SHP77 (cell line): ENCODE data around the gene MEOX1.

Experiments used
- DNase-seq, 2 experiments: peaks; one replicate each; lab custom pipeline; 2025; lab: John Stamatoyannopoulos, UW

Gene MEOX1

GRCh38 chr17:43655693-43656255 is 5.9 kb downstream of the MEOX1 start:
- DNase-seq = no peak

- no peak for DNase-seq
Observed at GRCh38 chr17:43652124-43652480, 9.6 kb downstream of the MEOX1 start.

DNA sequence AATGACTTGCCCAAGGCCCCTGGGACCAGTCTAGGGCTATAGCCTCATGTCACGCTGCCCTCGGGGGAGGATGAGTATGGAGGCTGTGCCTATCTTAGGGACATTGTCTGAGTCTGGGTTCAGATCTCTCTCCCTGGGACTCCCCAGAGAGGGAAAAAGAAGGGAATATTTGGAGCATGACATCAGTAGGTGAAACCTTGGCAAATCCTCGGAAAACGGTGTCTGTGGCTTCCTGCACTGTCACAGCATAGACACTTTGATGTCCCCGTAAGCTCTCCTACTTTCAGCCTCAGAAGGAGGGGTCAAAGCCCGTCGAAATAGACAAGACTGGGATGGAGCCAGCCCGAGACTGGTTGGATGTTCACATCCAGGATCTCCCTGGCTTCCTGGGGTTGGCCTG is 11.3 kb downstream of the MEOX1 start:
- DNase-seq = no peak

GRCh38 chr17:43648916-43649315 is 12.8 kb downstream of the MEOX1 start:
- no peak for DNase-seq

GRCh38 chr17:43645765-43646481 is 15.8 kb downstream of the MEOX1 start:
- no peak for DNase-seq

DNA sequence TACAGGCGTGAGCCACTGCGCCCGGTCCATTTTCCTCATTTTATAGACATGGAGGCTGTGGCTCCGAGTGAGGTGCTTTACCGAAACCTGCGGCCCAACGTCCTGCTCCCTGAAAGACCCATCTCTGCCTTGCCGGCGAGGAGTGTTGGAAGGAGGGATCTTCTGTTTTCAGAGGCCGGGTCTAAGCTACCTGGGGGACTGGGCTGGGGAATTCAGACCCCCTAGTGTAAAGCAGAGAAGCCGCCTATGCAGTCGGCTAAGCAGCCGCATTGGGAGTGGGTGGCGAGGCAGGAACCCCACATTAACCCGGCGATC is 16.3 kb downstream of the MEOX1 start:
- no peak for DNase-seq

DNA sequence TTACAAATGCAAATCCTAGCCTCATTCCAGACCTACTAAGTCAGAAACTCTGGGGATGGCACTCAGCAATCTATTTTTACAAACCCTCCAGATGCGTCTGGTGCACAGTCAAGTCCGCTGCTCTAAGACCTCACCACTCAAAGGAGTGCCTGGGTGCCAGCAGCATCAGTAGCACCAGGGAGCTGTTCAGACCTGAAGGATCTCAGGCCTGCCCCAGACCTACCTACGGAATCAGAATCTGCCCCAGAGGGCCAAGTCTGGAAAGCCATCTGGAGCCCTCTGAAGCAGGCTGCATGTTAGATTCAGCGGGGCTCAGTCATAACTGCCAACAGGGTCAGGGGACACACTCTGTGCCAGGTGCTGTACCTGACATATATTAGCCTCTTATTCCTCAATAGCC is 17.6 kb downstream of the MEOX1 start:
- DNase-seq = no peak

GRCh38 chr17:43641416-43641815 is 20.3 kb downstream of the MEOX1 start:
- DNase-seq = no peak

DNA sequence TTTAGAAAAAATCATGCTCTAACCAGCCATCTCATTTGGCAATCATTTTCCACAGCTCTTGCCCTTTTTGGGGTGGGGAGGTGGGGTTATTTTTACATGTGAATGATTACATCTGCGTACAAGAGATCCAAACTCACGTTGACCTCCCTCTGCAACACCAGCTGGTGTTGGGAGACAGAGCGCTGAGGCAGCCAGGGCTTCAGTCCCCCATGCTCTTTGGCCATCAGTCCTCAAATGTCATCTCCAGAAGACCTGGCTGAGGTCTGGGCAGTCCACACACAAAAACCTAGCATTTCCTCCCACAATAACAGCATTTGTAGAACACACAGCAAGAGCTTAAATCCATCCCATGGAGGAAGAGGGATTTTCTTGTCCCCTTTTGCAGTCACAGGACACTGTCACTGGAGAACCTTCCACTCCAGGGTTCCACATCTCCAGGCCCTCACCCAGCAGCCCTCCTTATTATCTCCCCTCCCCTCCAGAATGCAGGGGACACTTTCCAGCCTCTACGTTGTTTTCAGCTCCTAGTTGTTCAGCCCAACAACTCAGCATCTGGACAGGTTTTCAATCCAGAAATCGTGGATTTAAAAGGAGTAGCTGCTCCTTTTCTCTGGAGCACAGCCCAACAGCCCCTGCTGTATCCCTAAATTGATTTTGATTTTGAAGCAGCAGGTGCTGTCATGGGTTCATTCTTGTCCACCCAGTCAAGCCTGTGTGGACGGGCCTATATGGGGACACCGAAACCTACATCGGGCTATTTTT is 21.1 kb downstream of the MEOX1 start:
- no peak for DNase-seq

- DNase-seq = no peak
Observed at GRCh38 chr17:43637563-43638323, 24.0 kb downstream of the MEOX1 start.

DNA sequence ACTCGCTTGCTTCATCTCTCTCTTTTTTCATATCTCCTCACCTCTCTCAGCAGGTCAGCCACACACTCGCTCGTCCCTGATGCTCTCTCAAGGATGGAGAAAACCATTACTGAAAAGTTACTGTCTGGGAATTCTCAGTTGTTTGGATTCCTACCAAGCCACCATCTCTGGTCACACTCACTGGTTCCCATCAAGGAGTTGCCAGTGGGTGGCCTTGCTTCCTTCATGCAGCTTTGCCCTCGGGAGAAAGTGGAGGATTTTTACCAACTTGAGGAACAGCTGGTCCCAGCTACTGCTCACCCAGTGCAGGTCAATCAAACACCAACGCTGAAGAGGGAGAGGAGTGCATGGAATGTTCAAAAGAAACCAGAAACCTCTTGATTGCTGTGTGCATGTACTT is 25.3 kb downstream of the MEOX1 start:
- DNase-seq = no peak

DNA sequence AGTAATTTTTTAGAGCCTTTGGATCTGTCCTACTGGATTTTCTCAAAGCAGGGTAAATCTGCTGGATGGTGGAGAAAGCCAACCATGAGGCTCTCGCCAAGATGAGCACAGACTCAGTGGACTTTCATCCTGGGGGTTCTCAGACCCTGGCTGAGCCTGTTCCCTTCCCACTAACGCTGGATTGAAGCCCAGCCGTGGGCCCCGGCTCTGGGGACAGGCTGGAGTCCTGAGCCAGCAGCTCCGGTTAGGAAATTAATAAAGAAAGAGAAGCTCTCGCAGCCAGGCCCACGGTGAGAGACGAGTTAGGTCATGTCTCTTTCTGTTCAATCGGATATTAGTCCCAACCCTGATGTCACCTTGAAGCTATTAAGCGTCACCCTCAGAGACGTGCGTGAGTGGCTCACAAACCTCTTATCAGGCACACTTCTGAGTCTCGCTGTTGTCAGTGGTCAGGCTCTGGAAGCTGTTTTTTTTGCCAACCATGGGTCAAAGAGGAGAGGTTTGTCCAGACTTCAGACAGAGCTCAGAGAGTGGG is 27.1 kb downstream of the MEOX1 start:
- DNase-seq = no peak

GRCh38 chr17:43632221-43632620 is 29.5 kb downstream of the MEOX1 start:
- DNase-seq = no peak

DNA sequence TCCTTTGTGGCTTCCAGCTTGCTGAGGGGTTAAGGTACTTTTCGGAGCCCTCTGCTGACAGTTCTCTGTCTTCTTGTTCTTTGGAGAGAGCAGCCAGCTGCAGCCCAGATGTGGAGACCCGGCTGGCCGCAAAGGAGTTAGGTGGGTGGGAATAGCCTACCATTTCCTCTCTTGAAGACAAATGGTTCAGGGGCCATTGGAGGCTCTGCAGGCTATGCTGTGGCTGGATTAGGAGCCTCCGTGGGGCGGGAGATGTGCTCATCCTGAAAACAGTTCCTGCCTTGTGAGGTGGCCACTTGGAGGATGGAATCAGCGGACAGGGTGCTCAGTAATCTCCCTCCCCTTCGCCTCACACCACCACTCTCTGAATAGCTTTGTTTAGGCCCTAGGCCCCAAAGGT is 30.3 kb downstream of the MEOX1 start:
- no peak for DNase-seq

- no peak for DNase-seq
Observed at GRCh38 chr17:43628089-43628650, 33.6 kb downstream of the MEOX1 start.

DNA sequence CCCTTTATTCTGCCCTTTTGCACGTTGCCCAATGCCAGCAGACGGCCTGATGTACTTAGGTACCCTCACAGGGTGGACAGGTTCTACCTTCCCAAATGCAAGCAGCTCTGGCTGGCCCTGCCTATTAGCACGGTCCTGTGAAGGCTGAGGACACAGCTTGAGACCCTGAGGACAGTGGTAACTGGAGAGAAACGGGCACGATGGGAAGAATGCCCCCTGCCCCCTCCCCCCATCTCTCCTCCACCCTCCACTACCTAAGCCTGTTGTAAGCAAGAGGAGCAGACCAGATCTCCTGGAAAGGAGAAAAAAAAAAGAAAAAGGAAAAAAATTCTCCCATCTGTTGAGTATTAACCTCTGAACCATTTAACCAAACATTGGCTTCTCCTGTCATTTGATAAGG is 34.1 kb downstream of the MEOX1 start:
- no peak for DNase-seq

GRCh38 chr17:43626023-43626422 is 35.7 kb downstream of the MEOX1 start:
- no peak for DNase-seq

- DNase-seq = no peak
Observed at GRCh38 chr17:43625606-43626005, 36.1 kb downstream of the MEOX1 start.

- DNase-seq = no peak
Observed at GRCh38 chr17:43620581-43620980, 41.1 kb downstream of the MEOX1 start.

DNA sequence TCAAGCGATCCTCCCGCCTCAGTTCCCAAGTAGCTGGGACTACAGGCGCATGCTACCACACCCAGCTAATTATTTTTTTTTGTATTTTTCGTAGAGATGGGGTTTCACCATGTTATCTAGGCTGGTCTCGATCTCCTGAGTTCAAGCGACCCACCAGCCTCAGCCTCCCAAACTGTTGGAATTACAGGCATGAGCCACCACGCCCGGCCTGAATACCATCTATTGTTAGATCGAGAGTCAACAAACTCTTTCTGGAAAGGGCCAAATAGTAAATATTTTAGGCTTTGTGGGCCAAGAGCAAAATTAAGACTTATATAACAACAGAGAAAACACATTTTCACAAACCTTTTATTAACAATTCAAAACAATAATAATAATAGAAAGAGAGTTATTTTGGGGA is 41.6 kb downstream of the MEOX1 start:
- no peak for DNase-seq

DNA sequence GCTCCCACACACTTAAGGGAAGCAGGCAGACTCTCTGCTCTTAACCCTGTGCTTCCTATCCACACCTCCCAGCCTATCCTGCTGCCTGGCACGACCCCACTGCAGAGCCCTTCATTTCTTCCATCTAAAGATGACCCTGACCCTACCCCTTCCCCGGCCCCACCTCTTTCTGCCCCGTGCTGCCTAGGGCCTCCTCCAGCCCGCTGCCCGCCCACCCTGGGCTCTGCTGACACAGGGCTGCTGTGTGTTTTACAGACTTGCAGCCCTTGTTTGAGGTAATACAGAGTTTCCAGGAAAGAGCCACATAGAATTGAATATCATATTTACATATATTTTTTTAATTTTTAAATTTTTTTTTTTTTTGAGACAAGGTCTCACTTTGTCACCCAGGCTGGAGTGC is 42.0 kb downstream of the MEOX1 start:
- no peak for DNase-seq

DNA sequence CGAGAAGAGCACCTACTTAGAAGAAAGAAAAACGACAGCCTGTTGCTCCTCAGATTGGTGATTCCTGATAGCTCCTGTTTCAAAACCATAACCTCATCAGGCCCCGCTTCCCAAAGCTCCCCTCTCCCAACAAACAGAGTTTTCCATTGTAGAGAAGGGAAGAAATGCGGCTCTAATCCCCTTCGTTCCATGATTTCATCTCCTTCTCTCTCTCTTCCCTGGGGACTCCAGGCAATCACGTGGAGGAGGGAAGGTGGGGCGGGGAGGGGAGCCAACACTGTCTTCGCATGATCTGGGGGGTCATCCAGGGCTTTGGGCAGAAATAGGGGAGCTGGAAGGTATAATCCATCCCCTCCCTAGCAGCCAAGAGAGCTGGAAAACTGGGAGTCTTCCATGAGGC is 43.4 kb downstream of the MEOX1 start:
- DNase-seq = no peak
